Neural progenitor cell (in vitro differentiated cells): ENCODE data around the gene INSYN2A. TPM values are rescaled to one million over a fixed set of nuclear protein-coding genes. Genes with fewer than 3 reads are reported as not detected.

Experiments
- DNase-seq: peaks from one replicate; pipeline ENCODE4 v3.0.0-alpha.2; 2016; ENCODE audit warnings: low spot score
- H2AFZ ChIP-seq: fragments of 200-600 bp; sonication (generic); replicated peaks from 2 replicates; pipeline ENCODE4 v1.6.1; 2016; ENCODE audit warnings: antibody characterized with exemption
- H3F3A ChIP-seq: fragments of 200-600 bp; sonication (generic); 2 replicates; pipeline ENCODE4 v1.6.1; 2016; ENCODE audit warnings: antibody characterized with exemption, low read depth
- H3K27ac ChIP-seq: fragments of 200-600 bp; sonication (generic); 2 replicates; pipeline ENCODE4 v1.5.1; 2016; ENCODE audit warnings: mild to moderate bottlenecking
- H3K27me3 ChIP-seq: fragments of 200-600 bp; sonication (generic); 2 replicates; pipeline ENCODE4 v1.6.1; 2016; ENCODE audit warnings: mild to moderate bottlenecking, moderate library complexity
- H3K36me3 ChIP-seq: fragments of 200-600 bp; sonication (generic); 2 replicates; pipeline ENCODE4 v1.5.1; 2016
- H3K4me1 ChIP-seq: fragments of 200-600 bp; sonication (generic); 2 replicates; pipeline ENCODE4 v1.6.1; 2016; ENCODE audit warnings: mixed run types
- H3K4me2 ChIP-seq: fragments of 200-600 bp; sonication (generic); 2 replicates; pipeline ENCODE4 v1.6.1; 2016
- H3K4me3 ChIP-seq: fragments of 200-600 bp; sonication (generic); 2 replicates; pipeline ENCODE4 v1.5.1; 2016
- H3K79me2 ChIP-seq: fragments of 200-600 bp; sonication (generic); 2 replicates; pipeline ENCODE4 v1.6.1; 2016; ENCODE audit warnings: low read depth
- H3K9ac ChIP-seq: fragments of 200-600 bp; sonication (generic); 2 replicates; pipeline ENCODE4 v1.6.1; 2016
- H3K9me3 ChIP-seq: fragments of 200-600 bp; sonication (generic); 2 replicates; pipeline ENCODE4 v1.5.1; 2016; ENCODE audit warnings: low read depth
- H4K20me1 ChIP-seq: fragments of 200-600 bp; sonication (generic); 2 replicates; pipeline ENCODE4 v1.6.1; 2016; ENCODE audit warnings: low read depth
- H3K27ac Mint-ChIP-seq: 3 replicates; pipeline ENCODE4 v1.8.0; 2021; ENCODE audit warnings: mixed read lengths
- H3K27me3 Mint-ChIP-seq: 2 replicates; pipeline ENCODE4 v1.8.0; 2022; ENCODE audit warnings: low read depth, mild to moderate bottlenecking, inconsistent platforms, moderate library complexity, mixed read lengths; ENCODE audit not compliant: insufficient read depth
- H3K36me3 Mint-ChIP-seq: 3 replicates; pipeline ENCODE4 v1.8.0; 2021; ENCODE audit warnings: mixed read lengths
- H3K4me1 Mint-ChIP-seq: 3 replicates; pipeline ENCODE4 v1.8.0; 2021; ENCODE audit warnings: mixed read lengths
- H3K4me3 Mint-ChIP-seq: 3 replicates; pipeline ENCODE4 v1.8.0; 2021; ENCODE audit warnings: mild to moderate bottlenecking, moderate library complexity, mixed read lengths
- H3K9me3 Mint-ChIP-seq: 3 replicates; pipeline ENCODE4 v1.8.0; 2020; ENCODE audit warnings: mixed read lengths
- CTCF ChIP-seq: fragments of 200-600 bp; sonication (generic); IDR thresholded peaks from 2 replicates; pipeline ENCODE4 v1.5.1; 2017; ENCODE audit warnings: antibody characterized with exemption, mild to moderate bottlenecking
- EZH2 ChIP-seq: fragments of 200-600 bp; sonication (generic); IDR thresholded peaks from 2 replicates; pipeline ENCODE4 v1.6.1; 2017; ENCODE audit warnings: antibody characterized with exemption, mild to moderate bottlenecking, moderate library complexity
- EZH2phosphoT487 ChIP-seq: fragments of 200-600 bp; sonication (generic); IDR thresholded peaks from 2 replicates; pipeline ENCODE4 v1.6.1; 2017; ENCODE audit warnings: antibody characterized with exemption
- total RNA-seq: library from RNA; depleted of rRNA; stranded (reverse); fragments of >200 nt; gene quantifications from 2 replicates; pipeline ENCODE4 v1.2.3, GENCODE V29; 2015; ENCODE audit warnings: low replicate concordance

INSYN2A gene
- total RNA-seq, 1 donor from 2014 or later, result not detected

GRCh38 chr10:127198721-127199120 is 2.3 kb upstream of the INSYN2A start:
- H3K4me3 Mint-ChIP-seq, result no peak overlapping the region
- H3K9ac ChIP-seq, result no peak overlapping the region
- no peaks in the 10 kb centered on the region for H3K79me2 ChIP-seq
- peaks cover 5% of the 10 kb centered on the region for H3F3A ChIP-seq
- H3K27me3 Mint-ChIP-seq, result peaks cover 14% of the 10 kb centered on the region
- H2AFZ ChIP-seq, result no peak overlapping the region
- H3K4me1 ChIP-seq, result peaks cover 21% of the 10 kb centered on the region
- no peak overlapping the region for H3K4me2 ChIP-seq
- H3K36me3 ChIP-seq, result no peaks in the 10 kb centered on the region
- H3K4me1 Mint-ChIP-seq, result peaks cover 19% of the 10 kb centered on the region
- H3K9me3 ChIP-seq, result no peaks in the 10 kb centered on the region
- no peak for DNase-seq
- no peak overlapping the region for H3K27ac ChIP-seq
- H4K20me1 ChIP-seq, result peaks cover 44% of the 10 kb centered on the region
- H3K27me3 ChIP-seq, result peaks cover 45% of the 10 kb centered on the region
- no peak overlapping the region for H3K4me3 ChIP-seq
- no peak overlapping the region for H3K27ac Mint-ChIP-seq
- H3K9me3 Mint-ChIP-seq, result no peaks in the 10 kb centered on the region
- TF ChIP-seq CTCF, result no peak
- TF ChIP-seq EZH2, result no peak
- no peak for TF ChIP-seq EZH2phosphoT487
- no peaks in the 10 kb centered on the region for H3K36me3 Mint-ChIP-seq

- TF ChIP-seq CTCF, result no peak
- no peak for TF ChIP-seq EZH2
- TF ChIP-seq EZH2phosphoT487, result no peak
- peaks cover 9% of the 10 kb centered on the region for H3F3A ChIP-seq
- peaks cover 21% of the 10 kb centered on the region for H3K4me1 ChIP-seq
- peaks cover 49% of the 10 kb centered on the region for H3K27me3 ChIP-seq
- Mint-ChIP-seq H3K27ac (no peak overlapping the region), H3K9me3 (no peaks in the 10 kb centered on the region), H3K4me3 (peak overlapping the region; percentile 11), H3K36me3 (no peaks in the 10 kb centered on the region), H3K27me3 (peaks cover 18% of the 10 kb centered on the region), H3K4me1 (peaks cover 19% of the 10 kb centered on the region)
- H3K9me3 ChIP-seq, result no peaks in the 10 kb centered on the region
- H4K20me1 ChIP-seq, result peaks cover 48% of the 10 kb centered on the region
- no peak overlapping the region for H3K9ac ChIP-seq
- H3K36me3 ChIP-seq, result no peaks in the 10 kb centered on the region
- H3K79me2 ChIP-seq, result no peaks in the 10 kb centered on the region
- H3K4me2 ChIP-seq, result no peak overlapping the region
- no peak for DNase-seq
- H2AFZ ChIP-seq, result no peak overlapping the region
- no peak overlapping the region for H3K4me3 ChIP-seq
- H3K27ac ChIP-seq, result no peak overlapping the region
Observed at GRCh38 chr10:127198307-127198706, 1.9 kb upstream of the INSYN2A start.

GRCh38 chr10:127197154-127197432 is 702 bp upstream of the INSYN2A start:
- Histone ChIP-seq H3K4me3 (peak overlapping the region; percentile 62), H2AFZ (no peak overlapping the region), H3K9me3 (no peaks in the 10 kb centered on the region), H4K20me1 (peaks cover 54% of the 10 kb centered on the region), H3K27ac (no peak overlapping the region), H3K4me2 (peak overlapping the region; percentile 90), H3F3A (peaks cover 9% of the 10 kb centered on the region), H3K27me3 (peaks cover 61% of the 10 kb centered on the region), H3K4me1 (peaks cover 21% of the 10 kb centered on the region), H3K9ac (no peak overlapping the region), H3K79me2 (no peaks in the 10 kb centered on the region), H3K36me3 (no peaks in the 10 kb centered on the region)
- peaks cover 20% of the 10 kb centered on the region for H3K27me3 Mint-ChIP-seq
- H3K4me1 Mint-ChIP-seq, result peaks cover 19% of the 10 kb centered on the region
- H3K4me3 Mint-ChIP-seq, result peak overlapping the region; percentile 89
- no peak for DNase-seq
- no peaks in the 10 kb centered on the region for H3K9me3 Mint-ChIP-seq
- H3K27ac Mint-ChIP-seq, result no peak overlapping the region
- H3K36me3 Mint-ChIP-seq, result no peaks in the 10 kb centered on the region
- no peak for TF ChIP-seq EZH2
- no peak for TF ChIP-seq EZH2phosphoT487
- TF ChIP-seq CTCF, result no peak
